Uterus (tissue), 2 donors: Measurements from ENCODE around the gene ACSM5.

Experiments used
- POLR2A ChIP-seq, 2 donors: fragments of 450-650 bp; IDR thresholded peaks; one replicate each; pipeline ENCODE4 v1.6.1; 2016; ENCODE audit warnings: antibody characterized with exemption in 2 of 2, mild to moderate bottlenecking in 1 of 2, moderate library complexity in 1 of 2
- TF ChIP-seq, protein P1 (sequence below), 4 experiments: fragments of 200-600 bp in 2 of 4; fragments of 450-650 bp in 2 of 4; sonication (generic) in 2 of 4; IDR thresholded peaks; one replicate each; pipeline ENCODE4 v1.5.1; 2016 to 2019; ENCODE audit warnings: antibody characterized with exemption in 4 of 4, mild to moderate bottlenecking in 2 of 4, moderate library complexity in 1 of 4

GRCh38 chr16:20387978-20388377 is 21.4 kb upstream of the ACSM5 start:
- TF ChIP-seq, protein P1, sequence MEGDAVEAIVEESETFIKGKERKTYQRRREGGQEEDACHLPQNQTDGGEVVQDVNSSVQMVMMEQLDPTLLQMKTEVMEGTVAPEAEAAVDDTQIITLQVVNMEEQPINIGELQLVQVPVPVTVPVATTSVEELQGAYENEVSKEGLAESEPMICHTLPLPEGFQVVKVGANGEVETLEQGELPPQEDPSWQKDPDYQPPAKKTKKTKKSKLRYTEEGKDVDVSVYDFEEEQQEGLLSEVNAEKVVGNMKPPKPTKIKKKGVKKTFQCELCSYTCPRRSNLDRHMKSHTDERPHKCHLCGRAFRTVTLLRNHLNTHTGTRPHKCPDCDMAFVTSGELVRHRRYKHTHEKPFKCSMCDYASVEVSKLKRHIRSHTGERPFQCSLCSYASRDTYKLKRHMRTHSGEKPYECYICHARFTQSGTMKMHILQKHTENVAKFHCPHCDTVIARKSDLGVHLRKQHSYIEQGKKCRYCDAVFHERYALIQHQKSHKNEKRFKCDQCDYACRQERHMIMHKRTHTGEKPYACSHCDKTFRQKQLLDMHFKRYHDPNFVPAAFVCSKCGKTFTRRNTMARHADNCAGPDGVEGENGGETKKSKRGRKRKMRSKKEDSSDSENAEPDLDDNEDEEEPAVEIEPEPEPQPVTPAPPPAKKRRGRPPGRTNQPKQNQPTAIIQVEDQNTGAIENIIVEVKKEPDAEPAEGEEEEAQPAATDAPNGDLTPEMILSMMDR (IDR thresholded peaks at IDR 0.05) = no peak
- TF ChIP-seq POLR2A (IDR thresholded peaks at IDR 0.05) = no peak
